ENCODE measurements around the gene ARID1B.

ARID1B gene

DNA sequence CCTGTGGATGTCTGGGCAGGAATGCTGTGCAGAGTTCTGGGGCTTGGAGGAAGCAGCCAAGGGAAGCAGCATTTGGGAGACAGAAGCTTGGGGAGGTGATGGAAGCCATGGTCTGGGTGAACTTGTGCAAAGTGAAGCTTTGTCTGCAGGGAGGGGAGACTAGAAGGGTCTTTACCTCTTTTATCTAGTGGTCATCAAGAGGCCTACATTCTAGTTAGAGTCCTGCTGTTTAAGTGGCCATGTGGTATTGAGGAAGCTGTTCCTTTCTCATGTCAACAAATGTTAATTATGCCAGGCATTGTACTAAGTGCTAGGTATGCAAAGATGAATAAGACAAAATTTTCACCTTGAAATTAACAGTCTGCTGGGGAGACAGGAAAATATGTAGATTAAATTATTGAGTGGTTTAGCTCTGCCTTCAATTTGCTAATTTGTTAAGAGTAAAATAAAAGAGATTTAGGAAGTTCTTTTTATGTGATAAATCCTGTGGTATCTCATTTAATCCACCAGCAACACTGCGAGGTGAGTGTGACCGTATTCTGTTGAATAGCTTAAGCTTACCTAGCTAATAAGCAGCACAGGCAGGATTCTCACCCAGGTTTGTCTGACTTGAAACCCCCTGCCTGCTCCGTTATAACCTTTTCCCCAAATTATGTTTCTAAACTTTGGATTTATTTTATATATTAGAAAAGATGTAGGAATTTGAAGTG is 43.1 kb downstream of the ARID1B start:
- no peak overlapping the region for H3K9ac ChIP-seq (ENCODE audit: low read length in 5 of 5)
- peaks cover 0 to 30% (median 22%) of the 10 kb centered on the region in 5 donors for H3K4me1 ChIP-seq (ENCODE audit: control insufficient read depth in 5 of 5, insufficient read depth in 5 of 5, low read length in 5 of 5)
- H3K27ac ChIP-seq (ENCODE audit: low read depth, low read length) = no peak overlapping the region

DNA sequence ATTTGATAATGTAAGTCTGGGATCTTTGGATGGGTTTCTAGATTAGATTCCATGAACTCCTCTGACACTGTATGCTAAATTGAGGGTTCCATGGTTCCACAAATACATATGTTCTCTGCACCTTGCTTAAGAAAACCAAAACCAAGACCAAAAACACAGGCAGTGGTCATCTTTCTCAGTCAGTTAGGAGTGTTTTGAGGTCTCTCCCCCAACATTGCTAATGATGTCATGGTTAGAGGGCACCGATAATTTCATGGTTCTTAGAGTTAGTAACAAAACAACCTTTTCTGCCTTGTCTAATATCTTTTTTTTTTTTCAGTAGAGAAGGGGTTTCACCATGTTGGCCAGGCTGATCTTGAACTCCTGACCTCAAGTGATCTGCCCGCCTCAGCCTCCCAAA is 44.5 kb downstream of the ARID1B start:
- no peak overlapping the region for H3K4me3 ChIP-seq (ENCODE audit: low read depth in 1 of 5, low read length in 5 of 5)
- no peak overlapping the region for H3K9ac ChIP-seq (ENCODE audit: low read length in 5 of 5)
- H3K27ac ChIP-seq (ENCODE audit: low read depth, low read length) = no peak overlapping the region
- peaks cover 0 to 8% (median 0%) of the 10 kb centered on the region in 5 donors for H3K36me3 ChIP-seq (ENCODE audit: control insufficient read depth in 5 of 5, insufficient read depth in 5 of 5, low read length in 5 of 5)
- peaks cover 0 to 21% (median 16%) of the 10 kb centered on the region in 5 donors for H3K4me1 ChIP-seq (ENCODE audit: control insufficient read depth in 5 of 5, insufficient read depth in 5 of 5, low read length in 5 of 5)
- H3K27me3 ChIP-seq (ENCODE audit: control insufficient read depth in 5 of 5, insufficient read depth in 4 of 5, low read length in 5 of 5) = no peaks in the 10 kb centered on the region
- no peaks in the 10 kb centered on the region for H3K9me3 ChIP-seq (ENCODE audit: control insufficient read depth in 5 of 5, low read length in 5 of 5)

More for the DNA sequence above, 43.1 kb downstream of the ARID1B start:
- Histone ChIP-seq H3K36me3 (ENCODE audit: control insufficient read depth in 5 of 5, insufficient read depth in 5 of 5, low read length in 5 of 5) (peaks cover 0 to 8% (median 0%) of the 10 kb centered on the region in 5 donors), H3K9me3 (ENCODE audit: control insufficient read depth in 5 of 5, low read length in 5 of 5) (no peaks in the 10 kb centered on the region), H3K27me3 (ENCODE audit: control insufficient read depth in 5 of 5, insufficient read depth in 4 of 5, low read length in 5 of 5) (no peaks in the 10 kb centered on the region), H3K4me3 (ENCODE audit: low read depth in 1 of 5, low read length in 5 of 5) (no peak overlapping the region)

DNA sequence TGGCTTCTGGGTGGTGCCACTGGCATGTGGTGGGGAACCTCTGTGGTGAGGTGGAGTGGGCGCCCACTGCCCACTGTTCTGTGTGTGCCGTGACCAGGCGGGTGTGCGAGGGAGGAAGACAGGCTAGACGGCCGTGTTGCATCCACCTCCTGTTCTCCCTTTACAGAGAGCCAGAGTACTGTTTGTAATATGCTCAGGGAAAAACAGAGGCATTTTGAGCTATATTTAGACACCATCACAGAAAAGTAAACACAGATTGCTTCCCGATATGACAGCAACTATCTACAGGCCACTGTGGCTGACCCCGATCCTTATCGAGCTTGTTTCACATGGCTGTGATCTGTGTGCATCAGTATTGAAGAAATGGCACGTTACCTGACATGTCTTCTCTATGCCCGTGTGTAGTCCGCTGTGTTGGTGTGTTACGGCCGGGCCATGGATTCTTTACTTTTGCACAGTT is 45.6 kb downstream of the ARID1B start:
- Histone ChIP-seq H3K36me3 (ENCODE audit: control insufficient read depth in 5 of 5, insufficient read depth in 5 of 5, low read length in 5 of 5) (peaks cover 0 to 8% (median 0%) of the 10 kb centered on the region in 5 donors), H3K27ac (ENCODE audit: low read depth, low read length) (no peak overlapping the region), H3K4me1 (ENCODE audit: control insufficient read depth in 5 of 5, insufficient read depth in 5 of 5, low read length in 5 of 5) (peaks cover 3 to 27% (median 15%) of the 10 kb centered on the region in 5 donors), H3K4me3 (ENCODE audit: low read depth in 1 of 5, low read length in 5 of 5) (no peak overlapping the region), H3K9ac (ENCODE audit: low read length in 5 of 5) (no peak overlapping the region), H3K9me3 (ENCODE audit: control insufficient read depth in 5 of 5, low read length in 5 of 5) (no peaks in the 10 kb centered on the region), H3K27me3 (ENCODE audit: control insufficient read depth in 5 of 5, insufficient read depth in 4 of 5, low read length in 5 of 5) (no peaks in the 10 kb centered on the region)

DNA sequence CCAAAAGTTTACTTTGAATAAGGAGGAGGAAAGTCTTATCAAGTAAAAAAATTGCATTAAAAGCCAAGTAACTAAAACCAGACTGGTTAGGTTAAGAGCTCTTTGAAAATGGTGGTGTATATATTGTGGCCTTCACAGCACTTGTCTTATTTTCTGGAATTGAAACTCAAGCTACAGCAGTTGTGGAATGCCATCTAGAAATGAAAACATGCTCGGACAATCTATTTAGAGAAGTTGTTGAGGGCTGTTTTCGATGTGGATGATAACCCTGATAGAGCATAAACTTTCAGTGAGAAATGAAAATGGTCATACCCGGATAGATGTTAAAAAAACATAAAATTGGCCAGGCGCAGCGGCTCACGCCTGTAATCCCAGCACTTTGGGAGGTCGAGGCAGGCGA is 47.0 kb downstream of the ARID1B start:
- H3K4me3 ChIP-seq (ENCODE audit: low read depth in 1 of 5, low read length in 5 of 5) = no peak overlapping the region
- H3K36me3 ChIP-seq (ENCODE audit: control insufficient read depth in 5 of 5, insufficient read depth in 5 of 5, low read length in 5 of 5) = peaks cover 0 to 8% (median 0%) of the 10 kb centered on the region in 5 donors
- H3K9me3 ChIP-seq (ENCODE audit: control insufficient read depth in 5 of 5, low read length in 5 of 5) = no peaks in the 10 kb centered on the region
- H3K27me3 ChIP-seq (ENCODE audit: control insufficient read depth in 5 of 5, insufficient read depth in 4 of 5, low read length in 5 of 5) = no peaks in the 10 kb centered on the region
- H3K9ac ChIP-seq (ENCODE audit: low read length in 5 of 5) = no peak overlapping the region
- peaks cover 5 to 35% (median 23%) of the 10 kb centered on the region in 5 donors for H3K4me1 ChIP-seq (ENCODE audit: control insufficient read depth in 5 of 5, insufficient read depth in 5 of 5, low read length in 5 of 5)
- H3K27ac ChIP-seq (ENCODE audit: low read depth, low read length) = no peak overlapping the region

DNA sequence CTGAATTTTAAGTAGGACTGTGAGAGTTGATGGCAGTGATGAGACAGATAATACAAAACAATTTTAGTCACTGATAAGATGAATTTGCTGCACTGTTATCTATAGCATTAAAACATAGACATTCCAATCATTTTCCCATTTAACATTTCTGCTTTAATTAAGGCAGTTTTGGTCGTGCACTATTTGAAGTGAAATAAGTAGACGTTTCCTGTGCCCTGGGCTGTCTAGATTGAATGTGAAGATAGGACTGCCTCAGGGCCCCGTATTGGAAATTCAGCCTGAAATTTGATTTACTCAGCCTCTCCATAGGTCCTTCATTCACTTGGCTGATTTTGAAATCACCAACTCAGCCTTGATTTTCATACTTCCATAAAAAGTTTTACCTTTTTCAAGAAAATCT is 48.3 kb downstream of the ARID1B start:
- no peak overlapping the region for H3K27ac ChIP-seq (ENCODE audit: low read depth, low read length)
- H3K4me3 ChIP-seq (ENCODE audit: low read depth in 1 of 5, low read length in 5 of 5) = no peak overlapping the region
- H3K9ac ChIP-seq (ENCODE audit: low read length in 5 of 5) = no peak overlapping the region
- H3K9me3 ChIP-seq (ENCODE audit: control insufficient read depth in 5 of 5, low read length in 5 of 5) = no peaks in the 10 kb centered on the region
- no peaks in the 10 kb centered on the region for H3K27me3 ChIP-seq (ENCODE audit: control insufficient read depth in 5 of 5, insufficient read depth in 4 of 5, low read length in 5 of 5)
- H3K4me1 ChIP-seq (ENCODE audit: control insufficient read depth in 5 of 5, insufficient read depth in 5 of 5, low read length in 5 of 5) = peaks cover 5 to 30% (median 18%) of the 10 kb centered on the region in 5 donors
- H3K36me3 ChIP-seq (ENCODE audit: control insufficient read depth in 5 of 5, insufficient read depth in 5 of 5, low read length in 5 of 5) = peaks cover 2 to 13% (median 5%) of the 10 kb centered on the region in 5 donors

DNA sequence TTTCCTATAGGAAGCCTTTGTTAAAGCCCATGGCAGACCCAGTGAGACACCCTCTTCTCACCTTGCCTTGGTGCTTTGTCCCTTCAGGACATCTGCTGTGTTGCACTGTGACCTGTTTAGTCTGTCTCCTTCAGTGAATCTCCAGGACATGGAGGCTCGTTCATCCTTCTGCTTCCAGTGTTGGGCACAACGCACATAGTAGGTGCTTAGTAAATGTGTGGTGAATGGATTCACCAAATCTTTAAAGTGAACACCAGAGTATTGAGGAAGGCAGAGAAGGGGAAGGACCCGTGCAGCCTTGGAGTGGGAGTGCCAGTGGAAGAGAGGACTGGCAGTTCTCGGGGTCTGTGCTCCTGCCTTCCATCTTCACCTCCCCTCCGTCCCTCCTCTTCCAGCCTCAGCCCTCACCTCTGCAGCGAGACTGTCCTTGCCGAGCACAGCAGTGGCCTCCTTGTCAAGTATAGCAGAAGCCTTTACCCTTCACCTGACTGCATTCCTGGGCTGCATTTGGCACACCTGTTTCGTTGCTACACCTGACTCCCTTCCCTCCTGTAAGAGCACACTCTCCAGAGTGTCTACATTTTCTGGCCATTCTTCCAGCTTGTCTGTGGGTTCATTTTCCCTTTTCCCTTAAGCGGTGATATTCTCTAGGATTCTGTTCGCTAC is 49.2 kb downstream of the ARID1B start:
- Histone ChIP-seq H3K27me3 (ENCODE audit: control insufficient read depth in 5 of 5, insufficient read depth in 4 of 5, low read length in 5 of 5) (no peaks in the 10 kb centered on the region), H3K36me3 (ENCODE audit: control insufficient read depth in 5 of 5, insufficient read depth in 5 of 5, low read length in 5 of 5) (peaks cover 2 to 13% (median 5%) of the 10 kb centered on the region in 5 donors), H3K27ac (ENCODE audit: low read depth, low read length) (no peak overlapping the region), H3K9me3 (ENCODE audit: control insufficient read depth in 5 of 5, low read length in 5 of 5) (no peaks in the 10 kb centered on the region), H3K4me3 (ENCODE audit: low read depth in 1 of 5, low read length in 5 of 5) (no peak overlapping the region), H3K9ac (ENCODE audit: low read length in 5 of 5) (no peak overlapping the region), H3K4me1 (ENCODE audit: control insufficient read depth in 5 of 5, insufficient read depth in 5 of 5, low read length in 5 of 5) (peaks cover 5 to 30% (median 18%) of the 10 kb centered on the region in 5 donors)

DNA sequence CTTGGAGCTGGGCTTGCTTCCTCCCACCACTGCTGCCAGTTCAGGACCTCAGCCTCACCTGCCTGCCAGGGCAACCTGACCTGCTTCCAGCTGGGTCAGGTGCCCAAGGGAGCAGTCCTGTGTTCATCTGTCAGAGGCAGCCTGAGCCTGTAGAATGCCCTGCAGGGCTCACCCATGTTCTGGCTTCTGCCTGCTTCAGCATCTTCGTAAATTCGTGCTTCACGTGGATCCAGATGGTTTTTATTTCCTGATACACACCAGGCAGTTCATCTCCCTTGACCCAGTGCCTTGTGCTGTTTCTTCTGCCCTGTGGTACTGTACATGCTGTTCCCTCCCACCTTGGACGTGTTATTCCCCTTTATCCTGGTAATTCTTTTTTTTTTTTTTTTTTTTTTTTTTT is 50.2 kb downstream of the ARID1B start:
- Histone ChIP-seq H3K27ac (ENCODE audit: low read depth, low read length) (peak overlapping the region; percentile 21), H3K4me1 (ENCODE audit: control insufficient read depth in 5 of 5, insufficient read depth in 5 of 5, low read length in 5 of 5) (peaks cover 5 to 28% (median 20%) of the 10 kb centered on the region in 5 donors), H3K27me3 (ENCODE audit: control insufficient read depth in 5 of 5, insufficient read depth in 4 of 5, low read length in 5 of 5) (no peaks in the 10 kb centered on the region), H3K9ac (ENCODE audit: low read length in 5 of 5) (peak overlapping the region in 2 of 5 donors; percentile 11 to 16), H3K36me3 (ENCODE audit: control insufficient read depth in 5 of 5, insufficient read depth in 5 of 5, low read length in 5 of 5) (peaks cover 2 to 13% (median 5%) of the 10 kb centered on the region in 5 donors), H3K9me3 (ENCODE audit: control insufficient read depth in 5 of 5, low read length in 5 of 5) (no peaks in the 10 kb centered on the region), H3K4me3 (ENCODE audit: low read depth in 1 of 5, low read length in 5 of 5) (no peak overlapping the region)

DNA sequence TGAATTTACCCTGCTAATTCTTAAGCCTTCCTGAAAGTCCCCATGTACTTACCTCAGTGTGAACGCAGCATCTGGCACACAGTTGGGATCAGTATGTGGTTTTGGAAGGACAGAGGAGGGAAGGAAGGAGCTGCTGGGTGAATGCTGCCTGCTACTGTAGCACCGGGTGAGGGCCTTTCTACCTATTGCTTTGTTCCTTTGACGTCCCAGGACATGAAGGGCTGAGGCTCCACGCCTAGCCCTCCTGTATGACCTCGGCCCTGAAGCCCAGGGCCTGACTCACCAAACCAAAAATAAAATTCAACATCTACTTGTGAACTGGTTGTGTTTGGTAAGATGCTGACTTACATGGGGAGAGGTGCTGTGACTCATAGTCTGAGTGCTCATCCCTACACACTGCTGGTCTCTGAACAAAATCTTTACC is 51.1 kb downstream of the ARID1B start:
- peak overlapping the region; percentile 64 for H3K27ac ChIP-seq (ENCODE audit: low read depth, low read length)

DNA sequence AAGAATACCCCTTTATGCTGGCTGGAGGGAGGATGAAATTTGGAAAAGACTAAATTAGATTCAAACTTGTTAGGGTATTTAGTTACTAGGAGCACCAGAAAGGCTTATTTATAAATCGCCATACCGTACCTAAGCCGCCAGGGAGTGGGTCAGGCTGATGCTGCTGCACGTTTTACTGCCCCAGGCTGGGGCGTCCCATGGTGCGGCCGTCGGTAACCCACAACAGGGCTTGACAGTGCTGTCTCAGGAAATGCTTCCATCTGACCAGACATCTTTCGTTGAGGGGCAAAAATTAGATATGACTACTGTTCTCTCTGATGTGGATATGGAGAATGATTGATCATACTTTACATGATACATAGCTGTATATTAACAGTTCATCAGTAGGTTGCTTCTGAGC is 52.9 kb downstream of the ARID1B start:
- Histone ChIP-seq H3K9ac (ENCODE audit: low read length in 5 of 5) (no peak overlapping the region), H3K27ac (ENCODE audit: low read depth, low read length) (no peak overlapping the region), H3K4me1 (ENCODE audit: control insufficient read depth in 5 of 5, insufficient read depth in 5 of 5, low read length in 5 of 5) (peaks cover 5 to 22% (median 21%) of the 10 kb centered on the region in 5 donors), H3K27me3 (ENCODE audit: control insufficient read depth in 5 of 5, insufficient read depth in 4 of 5, low read length in 5 of 5) (no peaks in the 10 kb centered on the region), H3K9me3 (ENCODE audit: control insufficient read depth in 5 of 5, low read length in 5 of 5) (no peaks in the 10 kb centered on the region), H3K36me3 (ENCODE audit: control insufficient read depth in 5 of 5, insufficient read depth in 5 of 5, low read length in 5 of 5) (peaks cover 2 to 6% (median 5%) of the 10 kb centered on the region in 5 donors), H3K4me3 (ENCODE audit: low read depth in 1 of 5, low read length in 5 of 5) (no peak overlapping the region)

More for the DNA sequence above, 51.1 kb downstream of the ARID1B start:
- no peaks in the 10 kb centered on the region for H3K9me3 ChIP-seq (ENCODE audit: control insufficient read depth in 5 of 5, low read length in 5 of 5)
- peaks cover 5 to 22% (median 21%) of the 10 kb centered on the region in 5 donors for H3K4me1 ChIP-seq (ENCODE audit: control insufficient read depth in 5 of 5, insufficient read depth in 5 of 5, low read length in 5 of 5)
- no peaks in the 10 kb centered on the region for H3K27me3 ChIP-seq (ENCODE audit: control insufficient read depth in 5 of 5, insufficient read depth in 4 of 5, low read length in 5 of 5)
- H3K9ac ChIP-seq (ENCODE audit: low read length in 5 of 5) = peak overlapping the region in 1 of 5 donors; percentile 53
- H3K4me3 ChIP-seq (ENCODE audit: low read depth in 1 of 5, low read length in 5 of 5) = no peak overlapping the region
- H3K36me3 ChIP-seq (ENCODE audit: control insufficient read depth in 5 of 5, insufficient read depth in 5 of 5, low read length in 5 of 5) = peaks cover 2 to 6% (median 5%) of the 10 kb centered on the region in 5 donors

DNA sequence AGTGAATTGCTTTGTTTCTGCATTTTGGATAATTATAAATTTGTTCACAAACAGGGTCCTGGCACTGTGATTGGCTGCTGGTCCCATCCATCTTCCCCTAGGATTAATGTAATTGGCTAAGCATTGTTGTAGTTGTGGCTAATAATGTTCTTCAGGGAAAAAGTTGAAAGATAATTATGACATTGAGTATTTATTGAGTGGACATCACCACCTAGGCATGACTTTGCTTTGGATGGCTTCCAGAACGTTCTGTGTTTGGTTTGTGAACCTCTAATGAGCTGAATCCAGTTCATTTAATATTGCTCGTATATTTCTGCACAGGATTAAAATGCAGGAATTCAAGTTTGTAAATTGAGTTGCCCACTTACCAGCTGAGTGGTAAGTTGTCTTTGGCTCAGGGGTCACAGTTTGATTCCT is 55.1 kb downstream of the ARID1B start:
- no peaks in the 10 kb centered on the region for H3K9me3 ChIP-seq (ENCODE audit: control insufficient read depth in 5 of 5, low read length in 5 of 5)
- no peak overlapping the region for H3K27ac ChIP-seq (ENCODE audit: low read depth, low read length)
- H3K4me3 ChIP-seq (ENCODE audit: low read depth in 1 of 5, low read length in 5 of 5) = no peak overlapping the region
- peaks cover 2 to 11% (median 9%) of the 10 kb centered on the region in 5 donors for H3K36me3 ChIP-seq (ENCODE audit: control insufficient read depth in 5 of 5, insufficient read depth in 5 of 5, low read length in 5 of 5)
- H3K27me3 ChIP-seq (ENCODE audit: control insufficient read depth in 5 of 5, insufficient read depth in 4 of 5, low read length in 5 of 5) = no peaks in the 10 kb centered on the region
- peaks cover 5 to 19% (median 14%) of the 10 kb centered on the region in 5 donors for H3K4me1 ChIP-seq (ENCODE audit: control insufficient read depth in 5 of 5, insufficient read depth in 5 of 5, low read length in 5 of 5)
- H3K9ac ChIP-seq (ENCODE audit: low read length in 5 of 5) = no peak overlapping the region

Measured in subcutaneous abdominal adipose tissue (tissue), 5 donors.